ENCODE measurements around the gene CUX1. TPM values are rescaled to one million over a fixed set of nuclear protein-coding genes. Genes with fewer than 3 reads are reported as not detected.
"Not testable (repeated sequence)": the region's sequence is repeated elsewhere in the genome, so short reads cannot be mapped to it uniquely, and the experiment has no call there.

CUX1 gene
- total RNA-seq, 4 donors from 2014 or later = 56.9 to 124 (median 93.2) TPM

- H3K27ac ChIP-seq = no peak overlapping the region
- H3K27me3 ChIP-seq = no peaks in the 10 kb centered on the region
- intact Hi-C loops (cut with DNase I; ENCODE audit: low total_unique reads) (no loop called here), in situ Hi-C loops (cut with MboI; ENCODE audit: low pct_ligation_motif_present in 1 of 4, low pct_unique_long_range_greater_than_20kb in 1 of 4, low sequenced_read_pairs in 3 of 4) (no loop called here)
- peaks cover 0 to 8% (median 3%) of the 10 kb centered on the region in 4 donors for H3K4me1 ChIP-seq
- WGBS, 2 donors (ENCODE audit: low coverage in 1 of 2) = 94 to 100% methylated on average over 4 to 9 of the region's 9 CpGs
- peaks cover 0 to 7% (median 0%) of the 10 kb centered on the region in 4 donors for H3K36me3 ChIP-seq
- H3K9me3 ChIP-seq = no peaks in the 10 kb centered on the region
- no peak overlapping the region for H3K4me3 ChIP-seq
- DNase-seq = no peak
- TF ChIP-seq EP300 (IDR thresholded peaks at IDR 0.05; ENCODE audit: low read depth) = no peak
- no peak for TF ChIP-seq POLR2AphosphoS5 (IDR thresholded peaks at IDR 0.05)
- no peak for TF ChIP-seq POLR2A (IDR thresholded peaks at IDR 0.05)
- TF ChIP-seq, protein P1, sequence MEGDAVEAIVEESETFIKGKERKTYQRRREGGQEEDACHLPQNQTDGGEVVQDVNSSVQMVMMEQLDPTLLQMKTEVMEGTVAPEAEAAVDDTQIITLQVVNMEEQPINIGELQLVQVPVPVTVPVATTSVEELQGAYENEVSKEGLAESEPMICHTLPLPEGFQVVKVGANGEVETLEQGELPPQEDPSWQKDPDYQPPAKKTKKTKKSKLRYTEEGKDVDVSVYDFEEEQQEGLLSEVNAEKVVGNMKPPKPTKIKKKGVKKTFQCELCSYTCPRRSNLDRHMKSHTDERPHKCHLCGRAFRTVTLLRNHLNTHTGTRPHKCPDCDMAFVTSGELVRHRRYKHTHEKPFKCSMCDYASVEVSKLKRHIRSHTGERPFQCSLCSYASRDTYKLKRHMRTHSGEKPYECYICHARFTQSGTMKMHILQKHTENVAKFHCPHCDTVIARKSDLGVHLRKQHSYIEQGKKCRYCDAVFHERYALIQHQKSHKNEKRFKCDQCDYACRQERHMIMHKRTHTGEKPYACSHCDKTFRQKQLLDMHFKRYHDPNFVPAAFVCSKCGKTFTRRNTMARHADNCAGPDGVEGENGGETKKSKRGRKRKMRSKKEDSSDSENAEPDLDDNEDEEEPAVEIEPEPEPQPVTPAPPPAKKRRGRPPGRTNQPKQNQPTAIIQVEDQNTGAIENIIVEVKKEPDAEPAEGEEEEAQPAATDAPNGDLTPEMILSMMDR (IDR thresholded peaks at IDR 0.05) = no peak
Observed at GRCh38 chr7:101918426-101918825, 101.0 kb downstream of the CUX1 start.

DNA sequence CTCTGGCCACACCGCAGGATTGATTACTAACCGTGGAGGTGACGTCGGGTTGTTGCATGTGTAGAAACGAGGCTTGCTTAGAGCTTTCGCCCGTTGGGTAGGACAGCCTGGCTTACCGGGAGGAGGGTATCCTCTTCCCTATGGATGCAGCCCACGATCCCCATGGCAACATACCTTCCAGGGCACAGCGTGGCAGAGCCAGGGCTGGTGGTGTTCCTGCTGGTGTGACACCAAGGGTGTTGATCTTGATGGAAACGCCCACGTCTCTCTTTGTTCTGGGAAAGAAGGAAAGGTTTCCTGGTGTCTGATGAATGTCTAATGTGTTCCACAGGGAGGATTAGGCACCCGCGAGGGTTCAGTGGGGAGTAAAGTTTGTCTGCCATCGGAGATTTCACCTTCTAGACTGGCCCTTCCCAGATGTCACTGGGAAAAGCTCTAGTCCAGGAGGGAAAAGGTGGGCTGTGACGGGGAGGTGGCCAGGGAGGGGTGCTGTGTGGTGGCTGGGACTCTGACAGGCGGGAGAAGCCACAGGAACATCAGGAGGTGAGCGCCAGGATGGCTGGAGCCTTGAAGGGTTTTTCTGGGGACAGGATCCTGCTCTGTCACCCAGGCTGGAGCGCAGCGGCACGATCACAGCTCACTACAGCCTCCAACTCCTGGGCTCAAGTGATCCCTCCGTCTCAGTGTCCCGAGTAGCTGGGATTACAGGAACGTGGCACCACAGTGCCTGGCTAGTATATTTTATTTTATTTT, 102.1 kb downstream of the CUX1 start:
- no peaks in the 10 kb centered on the region for H3K9me3 ChIP-seq
- TF ChIP-seq EP300 (IDR thresholded peaks at IDR 0.05; ENCODE audit: low read depth) (no peak), POLR2AphosphoS5 (IDR thresholded peaks at IDR 0.05) (no peak), POLR2A (IDR thresholded peaks at IDR 0.05) (no peak)
- TF ChIP-seq, protein P1 (IDR thresholded peaks at IDR 0.05) = no peak
- intact Hi-C loops (cut with DNase I; ENCODE audit: low total_unique reads) (no loop called here), in situ Hi-C loops (cut with MboI; ENCODE audit: low pct_ligation_motif_present in 1 of 4, low pct_unique_long_range_greater_than_20kb in 1 of 4, low sequenced_read_pairs in 3 of 4) (no loop called here)
- no peak overlapping the region for H3K4me3 ChIP-seq
- DNase-seq = no peak
- H3K36me3 ChIP-seq = peaks cover 0 to 7% (median 0%) of the 10 kb centered on the region in 4 donors
- H3K27me3 ChIP-seq = no peaks in the 10 kb centered on the region
- 87 to 93% methylated on average over 4 to 23 of the region's 24 CpGs for WGBS, 2 donors (ENCODE audit: low coverage in 1 of 2)
- H3K4me1 ChIP-seq = peaks cover 0 to 10% (median 3%) of the 10 kb centered on the region in 4 donors
- H3K27ac ChIP-seq = no peak overlapping the region

DNA sequence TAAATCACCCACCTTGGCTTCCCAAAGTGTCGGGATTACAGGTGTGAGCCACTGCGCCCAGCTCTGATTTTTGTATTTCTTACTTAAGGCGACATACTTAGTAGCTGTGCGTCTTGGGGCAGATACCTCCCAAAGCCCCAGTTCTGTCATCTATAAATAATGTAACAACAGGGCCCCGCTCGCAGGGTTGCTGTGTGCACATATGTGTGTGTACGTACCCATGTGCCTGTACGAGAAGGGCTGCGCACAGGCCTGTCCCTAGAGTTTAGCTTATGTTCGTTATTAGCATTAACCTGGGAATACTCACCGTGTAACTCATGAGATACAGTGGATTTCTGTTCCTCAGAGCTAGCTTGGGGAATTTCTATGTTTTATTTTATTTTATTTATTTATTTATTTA, 103.6 kb downstream of the CUX1 start:
- peaks cover 0 to 10% (median 3%) of the 10 kb centered on the region in 4 donors for H3K4me1 ChIP-seq
- no peaks in the 10 kb centered on the region for H3K27me3 ChIP-seq
- H3K9me3 ChIP-seq = no peaks in the 10 kb centered on the region
- in situ Hi-C loops (cut with MboI; ENCODE audit: low pct_ligation_motif_present in 1 of 4, low pct_unique_long_range_greater_than_20kb in 1 of 4, low sequenced_read_pairs in 3 of 4) (no loop called here), intact Hi-C loops (cut with DNase I; ENCODE audit: low total_unique reads) (no loop called here)
- 96 to 100% methylated on average over 9 to 11 of the region's 11 CpGs for WGBS, 2 donors (ENCODE audit: low coverage in 1 of 2)
- TF ChIP-seq POLR2AphosphoS5 (IDR thresholded peaks at IDR 0.05) = no peak
- no peak for TF ChIP-seq EP300 (IDR thresholded peaks at IDR 0.05; ENCODE audit: low read depth)
- TF ChIP-seq, protein P1 (IDR thresholded peaks at IDR 0.05) = no peak
- no peak for TF ChIP-seq POLR2A (IDR thresholded peaks at IDR 0.05)
- peaks cover 0 to 7% (median 0%) of the 10 kb centered on the region in 4 donors for H3K36me3 ChIP-seq
- DNase-seq = no peak
- peak overlapping the region in 1 of 4 donors; percentile 80 for H3K27ac ChIP-seq
- H3K4me3 ChIP-seq = no peak overlapping the region

GRCh38 chr7:101921546-101922489, 104.4 kb downstream of the CUX1 start:
- H3K4me3 ChIP-seq; H3K4me1 ChIP-seq; H3K9me3 ChIP-seq; DNase-seq; H3K27me3 ChIP-seq; intact Hi-C loops (cut with DNase I; ENCODE audit: low total_unique reads); H3K36me3 ChIP-seq; in situ Hi-C loops (cut with MboI; ENCODE audit: low pct_ligation_motif_present in 1 of 4, low pct_unique_long_range_greater_than_20kb in 1 of 4, low sequenced_read_pairs in 3 of 4): not testable (repeated sequence)
- WGBS, 2 donors (ENCODE audit: low coverage in 1 of 2) = 85 to 94% methylated on average over 7 to 14 of the region's 14 CpGs
- H3K27ac ChIP-seq = peak overlapping the region; percentile 26 to 80 (median 73)
